ENCODE measurements around the gene SPECC1L. TPM values are rescaled to one million over a fixed set of nuclear protein-coding genes. Genes with fewer than 3 reads are reported as not detected.

SPECC1L gene
- total RNA-seq, 1 donor from 2014 or later: 173 TPM

- H3K27me3 Mint-ChIP-seq (ENCODE audit: unreplicated experiment): peaks cover 4% of the 10 kb centered on the region
- H3K4me3 Mint-ChIP-seq (ENCODE audit: unreplicated experiment): no peak overlapping the region
- H3K9me3 Mint-ChIP-seq (ENCODE audit: unreplicated experiment): peaks cover 10% of the 10 kb centered on the region
Measured at GRCh38 chr22:24401931-24402367, 131.3 kb downstream of the SPECC1L start.

GRCh38 chr22:24402460-24403192 is 132.0 kb downstream of the SPECC1L start:
- H3K4me1 Mint-ChIP-seq (ENCODE audit: low read depth, unreplicated experiment): peaks cover 5% of the 10 kb centered on the region
- peaks cover 10% of the 10 kb centered on the region for H3K9me3 Mint-ChIP-seq (ENCODE audit: unreplicated experiment)
- no peak for DNase-seq
- no peak overlapping the region for H3K27ac Mint-ChIP-seq (ENCODE audit: unreplicated experiment)
- no peak overlapping the region for H3K4me3 Mint-ChIP-seq (ENCODE audit: unreplicated experiment)
- TF ChIP-seq CTCF (IDR thresholded peaks at IDR 0.05; ENCODE audit: partially characterized antibody, unreplicated experiment): no peak
- H3K36me3 Mint-ChIP-seq (ENCODE audit: unreplicated experiment): peaks cover 12% of the 10 kb centered on the region
- H3K27me3 Mint-ChIP-seq (ENCODE audit: unreplicated experiment): peaks cover 4% of the 10 kb centered on the region

More at GRCh38 chr22:24401931-24402367, 131.3 kb downstream of the SPECC1L start:
- H3K27ac Mint-ChIP-seq (ENCODE audit: unreplicated experiment): no peak overlapping the region
- peaks cover 12% of the 10 kb centered on the region for H3K36me3 Mint-ChIP-seq (ENCODE audit: unreplicated experiment)
- no peak for DNase-seq
- TF ChIP-seq CTCF (IDR thresholded peaks at IDR 0.05; ENCODE audit: partially characterized antibody, unreplicated experiment): no peak
- peaks cover 4% of the 10 kb centered on the region for H3K4me1 Mint-ChIP-seq (ENCODE audit: low read depth, unreplicated experiment)

- Mint-ChIP-seq H3K9me3 (ENCODE audit: unreplicated experiment) (peaks cover 10% of the 10 kb centered on the region), H3K4me3 (ENCODE audit: unreplicated experiment) (no peak overlapping the region), H3K36me3 (ENCODE audit: unreplicated experiment) (peaks cover 12% of the 10 kb centered on the region), H3K27ac (ENCODE audit: unreplicated experiment) (no peak overlapping the region), H3K4me1 (ENCODE audit: low read depth, unreplicated experiment) (peaks cover 9% of the 10 kb centered on the region), H3K27me3 (ENCODE audit: unreplicated experiment) (peaks cover 4% of the 10 kb centered on the region)
- no peak for DNase-seq
- TF ChIP-seq CTCF (IDR thresholded peaks at IDR 0.05; ENCODE audit: partially characterized antibody, unreplicated experiment): no peak
Measured at GRCh38 chr22:24403346-24403745, 132.7 kb downstream of the SPECC1L start.

GRCh38 chr22:24404561-24405275 is 134.1 kb downstream of the SPECC1L start:
- DNase-seq: no peak
- peaks cover 12% of the 10 kb centered on the region for H3K36me3 Mint-ChIP-seq (ENCODE audit: unreplicated experiment)
- peaks cover 9% of the 10 kb centered on the region for H3K4me1 Mint-ChIP-seq (ENCODE audit: low read depth, unreplicated experiment)
- no peak overlapping the region for H3K4me3 Mint-ChIP-seq (ENCODE audit: unreplicated experiment)
- peaks cover 10% of the 10 kb centered on the region for H3K9me3 Mint-ChIP-seq (ENCODE audit: unreplicated experiment)
- no peak for TF ChIP-seq CTCF (IDR thresholded peaks at IDR 0.05; ENCODE audit: partially characterized antibody, unreplicated experiment)
- peak overlapping the region; percentile 46 for H3K27ac Mint-ChIP-seq (ENCODE audit: unreplicated experiment)
- peaks cover 4% of the 10 kb centered on the region for H3K27me3 Mint-ChIP-seq (ENCODE audit: unreplicated experiment)

Data from glutamatergic neuron (in vitro differentiated cells).